Measurements from ENCODE around the gene PLA2G1B. TPM values are rescaled to one million over a fixed set of nuclear protein-coding genes. Genes with fewer than 3 reads are reported as not detected.

The PLA2G1B gene
- polyA plus RNA-seq, 1 donor (not counting 4 experiments of a cell fraction or from before 2014, with no cell fraction given), result not detected

- H3K4me3 ChIP-seq (ENCODE audit: control insufficient read depth in 2 of 3, extremely low read depth in 1 of 3, insufficient read depth in 2 of 3, low read depth in 1 of 3, low read length in 3 of 3), result peak overlapping the region; percentile 27 to 67 (median 66)
- no peaks in the 10 kb centered on the region for H3K27me3 ChIP-seq (ENCODE audit: control insufficient read depth, extremely low read depth, insufficient read depth, low read length)
- H4K20me1 ChIP-seq (ENCODE audit: control insufficient read depth, extremely low read depth, insufficient read depth, low read length), result no peaks in the 10 kb centered on the region
- H3K36me3 ChIP-seq (ENCODE audit: control insufficient read depth in 2 of 2, extremely low read depth in 1 of 2, insufficient read depth in 2 of 2, low read length in 2 of 2), result no peaks in the 10 kb centered on the region
- dilution Hi-C loops (cut with MboI; ENCODE audit: extremely low pct_ligation_motif_present, low sequenced_read_pairs), result no loop called here
- peak overlapping the region; percentile 27 for H2AFZ ChIP-seq (ENCODE audit: control insufficient read depth, low read length)
- no peaks in the 10 kb centered on the region for H3K79me2 ChIP-seq (ENCODE audit: control insufficient read depth, insufficient read depth, low read length)
- H3K9me1 ChIP-seq (ENCODE audit: control insufficient read depth, extremely low read depth, insufficient read depth, low read length), result no peaks in the 10 kb centered on the region
- TF ChIP-seq CTCF (optimal IDR thresholded peaks at IDR 0.05 in 1 of 3, IDR thresholded peaks at IDR 0.05 in 1 of 3, conservative IDR thresholded peaks at IDR 0.05 in 1 of 3; ENCODE audit: extremely low read depth in 1 of 3, insufficient read depth in 2 of 3, low read length in 3 of 3), result no peak
- TF ChIP-seq EZH2 (IDR thresholded peaks at IDR 0.05; ENCODE audit: low read length), result no peak
- peak overlapping the region; percentile 80 for H3K9ac ChIP-seq (ENCODE audit: control insufficient read depth, extremely low read depth, insufficient read depth, low read length)
- H3K27ac ChIP-seq (ENCODE audit: control insufficient read depth, insufficient read depth, low read length), result peak overlapping the region; percentile 66
- DNase-seq (ENCODE audit: low read depth, low spot score), result no peak
- peak overlapping the region; percentile 73 for H3K4me2 ChIP-seq (ENCODE audit: control insufficient read depth, extremely low read depth, insufficient read depth, low read depth, low read length)
- H3K4me1 ChIP-seq (ENCODE audit: control insufficient read depth, extremely low read depth, insufficient read depth, low read length), result peaks cover 4% of the 10 kb centered on the region
- no peak for FAIRE-seq
- H3K9me3 ChIP-seq (ENCODE audit: control insufficient read depth, low read depth, low read length), result no peaks in the 10 kb centered on the region
Observed at GRCh38 chr12:120316798-120317223, 10.8 kb downstream of the PLA2G1B start.

GRCh38 chr12:120314220-120314619, 13.4 kb downstream of the PLA2G1B start:
- Histone ChIP-seq H3K27me3 (ENCODE audit: control insufficient read depth, extremely low read depth, insufficient read depth, low read length) (no peaks in the 10 kb centered on the region), H3K36me3 (ENCODE audit: control insufficient read depth in 2 of 2, extremely low read depth in 1 of 2, insufficient read depth in 2 of 2, low read length in 2 of 2) (no peaks in the 10 kb centered on the region), H3K27ac (ENCODE audit: control insufficient read depth, insufficient read depth, low read length) (no peak overlapping the region), H3K9me3 (ENCODE audit: control insufficient read depth, low read depth, low read length) (no peaks in the 10 kb centered on the region), H3K4me1 (ENCODE audit: control insufficient read depth, extremely low read depth, insufficient read depth, low read length) (peaks cover 4% of the 10 kb centered on the region), H3K4me3 (ENCODE audit: control insufficient read depth in 2 of 3, extremely low read depth in 1 of 3, insufficient read depth in 2 of 3, low read depth in 1 of 3, low read length in 3 of 3) (no peak overlapping the region), H3K9me1 (ENCODE audit: control insufficient read depth, extremely low read depth, insufficient read depth, low read length) (no peaks in the 10 kb centered on the region), H4K20me1 (ENCODE audit: control insufficient read depth, extremely low read depth, insufficient read depth, low read length) (no peaks in the 10 kb centered on the region), H3K4me2 (ENCODE audit: control insufficient read depth, extremely low read depth, insufficient read depth, low read depth, low read length) (no peak overlapping the region), H3K9ac (ENCODE audit: control insufficient read depth, extremely low read depth, insufficient read depth, low read length) (no peak overlapping the region), H3K79me2 (ENCODE audit: control insufficient read depth, insufficient read depth, low read length) (no peaks in the 10 kb centered on the region), H2AFZ (ENCODE audit: control insufficient read depth, low read length) (no peak overlapping the region)
- dilution Hi-C loops (cut with MboI; ENCODE audit: extremely low pct_ligation_motif_present, low sequenced_read_pairs), result no loop called here
- DNase-seq (ENCODE audit: low read depth, low spot score) (no peak), FAIRE-seq (no peak)
- no peak for TF ChIP-seq EZH2 (IDR thresholded peaks at IDR 0.05; ENCODE audit: low read length)
- TF ChIP-seq CTCF (optimal IDR thresholded peaks at IDR 0.05 in 1 of 3, IDR thresholded peaks at IDR 0.05 in 1 of 3, conservative IDR thresholded peaks at IDR 0.05 in 1 of 3; ENCODE audit: extremely low read depth in 1 of 3, insufficient read depth in 2 of 3, low read length in 3 of 3), result peak; percentile 16 to 37 (median 29)
